Liver (tissue), 9 donors: Measurements from ENCODE around the gene CDK1. TPM values are rescaled to one million over a fixed set of nuclear protein-coding genes. Genes with fewer than 3 reads are reported as not detected.

Source experiments
- DNase-seq: peaks from one replicate; pipeline ENCODE4 v3.0.0-alpha.2; 2017; ENCODE audit warnings: low spot score
- H3K27ac ChIP-seq, 2 donors: one replicate each; pipeline ENCODE4 v1.7.0; 2013; ENCODE audit warnings: inconsistent platforms in 2 of 2, low read length in 2 of 2, control low read depth in 1 of 2, low read depth in 1 of 2, mild to moderate bottlenecking in 1 of 2
- H3K27me3 ChIP-seq, 4 donors: one replicate each; pipeline versions ENCODE4 v1.6.1 to v1.7.0; 2013; ENCODE audit warnings: low read length in 3 of 4, inconsistent platforms in 1 of 4, mild to moderate bottlenecking in 1 of 4, moderate library complexity in 1 of 4; ENCODE audit not compliant: control insufficient read depth in 4 of 4, insufficient read depth in 4 of 4
- H3K36me3 ChIP-seq, 4 donors: one replicate each; pipeline versions ENCODE4 v1.6.1 to v1.7.0; 2013; ENCODE audit warnings: low read length in 3 of 4, mild to moderate bottlenecking in 3 of 4, low read depth in 1 of 4, moderate library complexity in 1 of 4; ENCODE audit not compliant: control insufficient read depth in 4 of 4, insufficient read depth in 3 of 4
- H3K4me1 ChIP-seq, 4 donors: one replicate each; pipeline versions ENCODE4 v1.6.1 to v1.7.0; 2013; ENCODE audit warnings: low read length in 3 of 4, mild to moderate bottlenecking in 3 of 4, moderate library complexity in 1 of 4; ENCODE audit not compliant: control insufficient read depth in 4 of 4, insufficient read depth in 4 of 4
- H3K4me3 ChIP-seq, 3 donors: one replicate each; pipeline versions ENCODE4 v1.6.1 to v1.7.0; 2013; ENCODE audit warnings: low read length in 3 of 3, control low read depth in 1 of 3, low read depth in 1 of 3, mild to moderate bottlenecking in 1 of 3
- H3K9ac ChIP-seq, 2 donors: one replicate each; pipeline ENCODE4 v1.7.0; 2013; ENCODE audit warnings: low read length in 2 of 2, mild to moderate bottlenecking in 2 of 2, moderate library complexity in 2 of 2, control low read depth in 1 of 2, low read depth in 1 of 2
- H3K9me3 ChIP-seq, 4 donors: one replicate each; pipeline versions ENCODE4 v1.6.1 to v1.7.0; 2013; ENCODE audit warnings: low read length in 3 of 4; ENCODE audit not compliant: control insufficient read depth in 4 of 4
- ATF3 ChIP-seq: IDR thresholded peaks from 2 replicates; pipeline ENCODE4 v1.6.1; 2016; ENCODE audit warnings: antibody characterized with exemption
- CTCF ChIP-seq: fragments of 150-350 bp; IDR thresholded peaks from 2 replicates; pipeline ENCODE4 v1.5.1; 2017; ENCODE audit warnings: improper control_type of control experiment, low read depth, low read length; ENCODE audit not compliant: missing input control
- EGR1 ChIP-seq, 2 donors: IDR thresholded peaks; 2 replicates each; pipeline ENCODE4 v1.6.1; 2016 to 2018; ENCODE audit warnings: antibody characterized with exemption in 2 of 2, low read depth in 2 of 2
- FOXA1 ChIP-seq: IDR thresholded peaks from 2 replicates; pipeline ENCODE4 v1.6.1; 2016; ENCODE audit warnings: antibody characterized with exemption
- FOXA2 ChIP-seq: IDR thresholded peaks from 2 replicates; pipeline ENCODE4 v1.6.1; 2016; ENCODE audit warnings: antibody characterized with exemption
- GABPA ChIP-seq, 2 donors: IDR thresholded peaks in 1 of 2; conservative IDR thresholded peaks in 1 of 2; 2 replicates each; pipeline ENCODE4 v1.6.1; 2016; ENCODE audit warnings: antibody characterized with exemption in 2 of 2, mild to moderate bottlenecking in 1 of 2, moderate library complexity in 1 of 2
- HNF4A ChIP-seq, 2 donors: conservative IDR thresholded peaks; 2 replicates each; pipeline ENCODE4 v1.6.1; 2016; ENCODE audit warnings: antibody characterized with exemption in 2 of 2, mild to moderate bottlenecking in 2 of 2
- HNF4G ChIP-seq: IDR thresholded peaks from 2 replicates; pipeline ENCODE4 v1.6.1; 2016; ENCODE audit warnings: antibody characterized with exemption
- MAX ChIP-seq: IDR thresholded peaks from 2 replicates; pipeline ENCODE4 v1.6.1; 2016; ENCODE audit warnings: antibody characterized with exemption
- NR2F2 ChIP-seq: IDR thresholded peaks from 2 replicates; pipeline ENCODE4 v1.6.1; 2016; ENCODE audit warnings: antibody characterized with exemption
- RAD21 ChIP-seq, 2 donors: IDR thresholded peaks; 2 replicates each; pipeline ENCODE4 v1.6.1; 2016; ENCODE audit warnings: antibody characterized with exemption in 2 of 2, mild to moderate bottlenecking in 2 of 2
- REST ChIP-seq: IDR thresholded peaks from 2 replicates; pipeline ENCODE4 v1.6.1; 2016; ENCODE audit warnings: antibody characterized with exemption, mild to moderate bottlenecking
- RXRA ChIP-seq, 2 donors: IDR thresholded peaks; 2 replicates each; pipeline ENCODE4 v1.6.1; 2017 to 2018; ENCODE audit warnings: antibody characterized with exemption in 2 of 2, mild to moderate bottlenecking in 1 of 2
- SP1 ChIP-seq: IDR thresholded peaks from 2 replicates; pipeline ENCODE4 v1.6.1; 2018; ENCODE audit warnings: antibody characterized with exemption, mild to moderate bottlenecking
- TAF1 ChIP-seq: conservative IDR thresholded peaks from 2 replicates; pipeline ENCODE4 v1.6.1; 2016; ENCODE audit warnings: antibody characterized with exemption, mild to moderate bottlenecking
- YY1 ChIP-seq: IDR thresholded peaks from 2 replicates; pipeline ENCODE4 v1.6.1; 2016; ENCODE audit warnings: antibody characterized with exemption, mild to moderate bottlenecking
- ZBTB33 ChIP-seq: IDR thresholded peaks from 2 replicates; pipeline ENCODE4 v1.6.1; 2016; ENCODE audit warnings: antibody characterized with exemption
- WGBS: extraction: QIAGEN DNeasy Blood & Tissue Kit; methylation state at CpG from one replicate; pipeline ENCODE4 v1.1.7; 2013; 5-methylcytosine and 5-hydroxymethylcytosine counted together
- polyA plus RNA-seq, 2 donors: library from polyadenylated mRNA; stranded (reverse) in 1 of 2; unstranded in 1 of 2; fragments of 200-250 nt in 1 of 2; fragments of >200 nt in 1 of 2; fragmentation: Nextera tagmentation in 1 of 2; extraction: Ambion mirVana in 1 of 2; gene quantifications; one replicate each; pipeline versions ENCODE4 v1.2.1 to v1.2.3, GENCODE V29; 2013 to 2015
- total RNA-seq, 2 donors: library from RNA; depleted of rRNA; stranded (reverse); fragments of >200 nt; gene quantifications; one replicate each; pipeline ENCODE4 v1.2.3, GENCODE V29; 2014
- donor health status: healthy.
- donor health status: healthy.
- donor health status: healthy.
- donor health status: healthy.
- donor health status: healthy.

CDK1 gene
- total and polyA plus RNA-seq, 4 donors, result 0.08 to 73.5 (median 2.6) TPM

- no peaks in the 10 kb centered on the region for H3K36me3 ChIP-seq
- H3K9ac ChIP-seq, result no peak overlapping the region
- H3K27ac ChIP-seq, result no peak overlapping the region
- no peaks in the 10 kb centered on the region for H3K4me1 ChIP-seq
- DNase-seq, result no peak
- TF ChIP-seq FOXA1 (no peak), GABPA (IDR thresholded peaks at IDR 0.05 in 1 of 2, conservative IDR thresholded peaks at IDR 0.05 in 1 of 2) (no peak), CTCF (no peak), RXRA (IDR thresholded peaks at IDR 0.05) (no peak), SP1 (no peak), TAF1 (no peak), ATF3 (no peak), NR2F2 (no peak), ZBTB33 (no peak), HNF4G (no peak), YY1 (no peak), RAD21 (IDR thresholded peaks at IDR 0.05) (no peak), MAX (no peak), REST (no peak)
- H3K27me3 ChIP-seq, result no peaks in the 10 kb centered on the region
- H3K4me3 ChIP-seq, result no peak overlapping the region
- 87% methylated on average over 2 of the region's 2 CpGs for WGBS
- H3K9me3 ChIP-seq, result no peaks in the 10 kb centered on the region
Observed at GRCh38 chr10:60807499-60807898, 29.2 kb downstream of the CDK1 start.

GRCh38 chr10:60808036-60808435 is 29.8 kb downstream of the CDK1 start:
- DNase-seq, result no peak
- Histone ChIP-seq H3K4me3 (no peak overlapping the region), H3K9ac (no peak overlapping the region), H3K4me1 (no peaks in the 10 kb centered on the region), H3K36me3 (no peaks in the 10 kb centered on the region), H3K27ac (no peak overlapping the region), H3K27me3 (no peaks in the 10 kb centered on the region), H3K9me3 (no peaks in the 10 kb centered on the region)
- TF ChIP-seq RXRA (IDR thresholded peaks at IDR 0.05), result no peak
- TF ChIP-seq TAF1, result no peak
- TF ChIP-seq YY1, result no peak
- TF ChIP-seq GABPA (IDR thresholded peaks at IDR 0.05 in 1 of 2, conservative IDR thresholded peaks at IDR 0.05 in 1 of 2), result no peak
- TF ChIP-seq ATF3, result no peak
- TF ChIP-seq RAD21 (IDR thresholded peaks at IDR 0.05), result no peak
- TF ChIP-seq FOXA2, result no peak
- TF ChIP-seq ZBTB33, result no peak
- no peak for TF ChIP-seq EGR1 (IDR thresholded peaks at IDR 0.05; ENCODE audit: low read depth in 2 of 2)
- no peak for TF ChIP-seq REST
- TF ChIP-seq HNF4A (conservative IDR thresholded peaks at IDR 0.05), result no peak
- TF ChIP-seq NR2F2, result no peak
- TF ChIP-seq HNF4G, result no peak
- 78% methylated on average over 3 of the region's 3 CpGs for WGBS
